H1 (cell line): Measurements from ENCODE around the gene GABRP. TPM values are rescaled to one million over a fixed set of nuclear protein-coding genes. Genes with fewer than 3 reads are reported as not detected.

Experiments
- CTCF ChIA-PET: fragments of 300-600 bp; sonication (Branson Sonifier 250); formaldehyde crosslinking; loops from one replicate; lab custom pipeline; 2021; ENCODE audit not compliant: partially characterized antibody; lab: Charles Lee
- POLR2A ChIA-PET: fragments of 300-600 bp; sonication (Branson Sonifier 250); formaldehyde crosslinking; loops from one replicate; lab custom pipeline; 2021; ENCODE audit warnings: inconsistent platforms; ENCODE audit not compliant: partially characterized antibody; lab: Charles Lee
- DNase-seq, 2 experiments: peaks; one replicate each; pipeline versions ENCODE4 v3.0.0 to v3.0.0-alpha.2; 2010 to 2022; ENCODE audit warnings: low spot score in 2 of 2, low read depth in 1 of 2, mixed read lengths in 1 of 2
- FAIRE-seq: peaks from 2 replicates; lab custom pipeline; 2011; peaks lifted over from hg19 to GRCh38; lab: Jason Lieb, UNC
- H2AFZ ChIP-seq: 2 replicates; pipeline ENCODE4 v1.8.1; 2012; ENCODE audit warnings: low read length, inconsistent platforms
- H2AK5ac ChIP-seq: 2 replicates; pipeline ENCODE4 v1.6.1; 2013; ENCODE audit warnings: low read depth, low read length
- H2BK120ac ChIP-seq: replicated peaks from 2 replicates; pipeline ENCODE3; 2013; ENCODE audit warnings: low read depth, low read length, inconsistent platforms
- H2BK12ac ChIP-seq: 2 replicates; pipeline ENCODE4 v1.6.1; 2013; ENCODE audit warnings: low read depth, low read length
- H2BK15ac ChIP-seq: 2 replicates; pipeline ENCODE4 v1.6.1; 2013; ENCODE audit warnings: low read length
- H2BK20ac ChIP-seq: 2 replicates; pipeline ENCODE4 v1.6.1; 2013; ENCODE audit warnings: low read length
- H2BK5ac ChIP-seq: 2 replicates; pipeline ENCODE4 v1.6.1; 2013; ENCODE audit warnings: low read depth, low read length
- H3K14ac ChIP-seq: 2 replicates; pipeline ENCODE4 v1.6.1; 2013; ENCODE audit warnings: inconsistent platforms; ENCODE audit not compliant: insufficient read length
- H3K18ac ChIP-seq: 2 replicates; pipeline ENCODE4 v1.6.1; 2013; ENCODE audit warnings: low read length; ENCODE audit errors: extremely low read depth
- H3K23ac ChIP-seq: 2 replicates; pipeline ENCODE4 v1.6.1; 2013; ENCODE audit warnings: inconsistent platforms; ENCODE audit not compliant: insufficient read length
- H3K23me2 ChIP-seq: 2 replicates; pipeline ENCODE4 v1.6.1; 2013; ENCODE audit warnings: low read depth, low read length
- H3K27ac ChIP-seq: 2 replicates; pipeline ENCODE4 v1.6.1; 2011; ENCODE audit warnings: low read depth, low read length, inconsistent platforms
- H3K27me3 ChIP-seq, 4 experiments: replicated peaks in 1 of 4; 1 replicate in 1 of 4; 2 replicates in 3 of 4; pipeline versions ENCODE4 v1.6.1 to v1.8.1; 2011 to 2013; ENCODE audit warnings: low read length in 3 of 4, mild to moderate bottlenecking in 3 of 4, inconsistent platforms in 2 of 4, mixed read lengths in 2 of 4, moderate library complexity in 1 of 4; ENCODE audit not compliant: control insufficient read depth in 3 of 4, insufficient read depth in 3 of 4; ENCODE audit errors: extremely low read depth in 1 of 4
- H3K36me3 ChIP-seq, 4 experiments: 2 replicates each; pipeline versions ENCODE4 v1.6.1 to v1.8.1; 2011 to 2013; ENCODE audit warnings: mild to moderate bottlenecking in 4 of 4, low read length in 3 of 4, moderate library complexity in 2 of 4, control low read depth in 1 of 4, inconsistent platforms in 1 of 4; ENCODE audit not compliant: insufficient read depth in 4 of 4, control insufficient read depth in 2 of 4
- H3K4ac ChIP-seq: replicated peaks from 2 replicates; pipeline ENCODE3; 2013; ENCODE audit warnings: low read length, low read depth, mixed read lengths, inconsistent platforms; ENCODE audit not compliant: insufficient read length
- H3K4me1 ChIP-seq, 4 experiments: replicated peaks in 1 of 4; 1 replicate in 1 of 4; 2 replicates in 3 of 4; pipeline versions ENCODE4 v1.6.1 to v1.8.1; 2011 to 2013; ENCODE audit warnings: low read length in 3 of 4, inconsistent platforms in 2 of 4, mixed read lengths in 1 of 4; ENCODE audit not compliant: insufficient read depth in 4 of 4, control insufficient read depth in 3 of 4
- H3K4me2 ChIP-seq, 2 experiments: 2 replicates each; pipeline versions ENCODE4 v1.6.1 to v1.8.1; 2011 to 2013; ENCODE audit warnings: low read depth in 2 of 2, low read length in 2 of 2, control low read depth in 1 of 2, inconsistent platforms in 1 of 2, mild to moderate bottlenecking in 1 of 2; ENCODE audit not compliant: insufficient read depth in 1 of 2
- H3K4me3 ChIP-seq, 4 experiments: fragments of 200-600, 300-600 bp in 1 of 4; sonication (generic), shearing (Covaris generic), sonication (Bioruptor Twin) in 1 of 4; 2 replicates each; pipeline versions ENCODE4 v1.5.1 to v1.8.1; 2011 to 2016; ENCODE audit warnings: low read length in 4 of 4, low read depth in 3 of 4, control low read depth in 2 of 4, inconsistent platforms in 2 of 4, mild to moderate bottlenecking in 2 of 4, mixed read lengths in 1 of 4, moderate library complexity in 1 of 4; ENCODE audit not compliant: insufficient read depth in 2 of 4; ENCODE audit errors: extremely low read depth in 1 of 4
- H3K56ac ChIP-seq: replicated peaks from 2 replicates; pipeline ENCODE3; 2013; ENCODE audit warnings: low read depth, mild to moderate bottlenecking, mixed read lengths, low read length, inconsistent platforms; ENCODE audit not compliant: insufficient read length
- H3K79me1 ChIP-seq: 2 replicates; pipeline ENCODE4 v1.6.1; 2013; ENCODE audit warnings: low read depth, low read length, control low read depth
- H3K79me2 ChIP-seq, 2 experiments: 2 replicates each; pipeline versions ENCODE4 v1.6.1 to v1.8.1; 2012 to 2013; ENCODE audit warnings: low read length in 2 of 2, mild to moderate bottlenecking in 2 of 2, inconsistent platforms in 1 of 2; ENCODE audit not compliant: insufficient read depth in 2 of 2, control insufficient read depth in 1 of 2
- H3K9ac ChIP-seq, 4 experiments: replicated peaks in 1 of 4; 1 replicate in 1 of 4; 2 replicates in 3 of 4; pipeline versions ENCODE4 v1.6.1 to v1.8.1; 2011 to 2013; ENCODE audit warnings: low read depth in 3 of 4, low read length in 3 of 4, control low read depth in 2 of 4, mild to moderate bottlenecking in 2 of 4, moderate library complexity in 2 of 4, inconsistent platforms in 1 of 4; ENCODE audit errors: extremely low read depth in 1 of 4
- H3K9me3 ChIP-seq, 2 experiments: 2 replicates each; pipeline versions ENCODE4 v1.6.1 to v1.8.1; 2012 to 2013; ENCODE audit warnings: mild to moderate bottlenecking in 2 of 2, moderate library complexity in 2 of 2, control low read depth in 1 of 2, inconsistent platforms in 1 of 2, low read depth in 1 of 2, low read length in 1 of 2, mixed read lengths in 1 of 2; ENCODE audit not compliant: insufficient read depth in 2 of 2
- H4K20me1 ChIP-seq, 2 experiments: replicated peaks in 1 of 2; 2 replicates each; pipeline versions ENCODE3 to v1.8.1; 2011 to 2013; ENCODE audit warnings: inconsistent platforms in 2 of 2, low read length in 2 of 2, mild to moderate bottlenecking in 1 of 2; ENCODE audit not compliant: insufficient read depth in 2 of 2, control insufficient read depth in 1 of 2
- H4K5ac ChIP-seq: 2 replicates; pipeline ENCODE4 v1.6.1; 2013; ENCODE audit warnings: low read length, low read depth, mixed read lengths, inconsistent platforms; ENCODE audit not compliant: insufficient read length
- H4K8ac ChIP-seq: 2 replicates; pipeline ENCODE4 v1.8.0; 2013; ENCODE audit warnings: mild to moderate bottlenecking, moderate library complexity, low read length, inconsistent platforms; ENCODE audit not compliant: insufficient read depth; ENCODE audit errors: extremely low read depth
- H4K91ac ChIP-seq: replicated peaks from 2 replicates; pipeline ENCODE3; 2013; ENCODE audit warnings: low read length, mixed read lengths, inconsistent platforms; ENCODE audit not compliant: insufficient read length
- EZH2 ChIP-seq: fragments of 200-600 bp; sonication (generic); IDR thresholded peaks from 2 replicates; pipeline ENCODE4 v1.7.1; 2012; ENCODE audit warnings: low read depth, mild to moderate bottlenecking, moderate library complexity, low read length, inconsistent platforms; ENCODE audit not compliant: severe bottlenecking
- KDM1A ChIP-seq: fragments of 200-600, 300-600 bp; sonication (generic); IDR thresholded peaks from 2 replicates; pipeline ENCODE4 v1.7.1; 2016; ENCODE audit warnings: mild to moderate bottlenecking, low read length, borderline replicate concordance
- PHF8 ChIP-seq: fragments of 200-600 bp; sonication (generic); conservative IDR thresholded peaks from 2 replicates; pipeline ENCODE4 v1.7.1; 2012; ENCODE audit warnings: low read depth, mild to moderate bottlenecking, inconsistent platforms, low read length, moderate library complexity
- WGBS, 2 experiments: shearing (Covaris generic) in 1 of 2; methylation state at CpG; one replicate each; pipeline versions ENCODE4 v1.1.6 to v1.1.7; 2013 to 2015; ENCODE audit warnings: low lambda C conversion rate in 2 of 2, mixed read lengths in 2 of 2, inconsistent platforms in 1 of 2, low coverage in 1 of 2, missing lambda C conversion rate in 1 of 2; ENCODE audit not compliant: insufficient replicate concordance in 2 of 2, insufficient coverage in 1 of 2, insufficient read length in 1 of 2; ENCODE audit errors: extremely low coverage in 1 of 2, missing lambda C conversion rate in 1 of 2; 5-methylcytosine and 5-hydroxymethylcytosine counted together
- polyA plus RNA-seq, 7 experiments: library from polyadenylated mRNA; depleted of rRNA in 3 of 7; stranded (reverse) in 5 of 7; unstranded in 2 of 7; fragments of >200 nt in 5 of 7; fragments of 200-250 nt in 2 of 7; gene quantifications; 1 replicate in 5 of 7; 2 replicates in 1 of 7; 4 replicates in 1 of 7; pipeline versions ENCODE4 v1.2.1 to v1.2.3, GENCODE V29; 2011 to 2013; ENCODE audit warnings: missing spikeins in 2 of 7, mixed read lengths in 2 of 7
- total RNA-seq: library from RNA; stranded (reverse); fragmentation: NEBNext Ultra II Directional; extraction: Animal tissue kit (Norgen Biotek cat#: 25700); gene quantifications from 2 replicates; pipeline ENCODE4 v1.2.1, GENCODE V29; 2021

GABRP gene
- total and polyA plus RNA-seq, 2 of the 8 experiments (the other 6 are each of a cell fraction or from before 2014, with no cell fraction given), result 3.7 to 4.0 TPM

GRCh38 chr5:170826117-170826516 is 42.6 kb downstream of the GABRP start:
- H3K4ac ChIP-seq, result no peak overlapping the region
- no peak overlapping the region for H3K4me2 ChIP-seq
- DNase-seq (no peak), FAIRE-seq (no peak)
- no peak overlapping the region for H2BK12ac ChIP-seq
- no peak overlapping the region for H3K27ac ChIP-seq
- H3K4me3 ChIP-seq, result no peak overlapping the region
- no peaks in the 10 kb centered on the region for H3K4me1 ChIP-seq
- 76% methylated on average over 2 of the region's 2 CpGs; no CpG with 5 or more reads in 1 of the 2 experiments for WGBS, 2 experiments
- H4K20me1 ChIP-seq, result no peaks in the 10 kb centered on the region
- no peak overlapping the region for H4K91ac ChIP-seq
- H3K56ac ChIP-seq, result no peak overlapping the region
- no peak overlapping the region for H2BK20ac ChIP-seq
- ChIA-PET CTCF (interaction anchor here (0.9 to 1.4 kb wide), 2 partner anchors 34 to 75 kb away, joined by 3 to 4 read pairs; no protein-coding TSS in a partner anchor), POLR2A (interaction anchor here (1.0 kb wide), 1 partner anchor 75 kb away, joined by 3 read pairs; no protein-coding TSS in a partner anchor)
- H2AK5ac ChIP-seq, result no peak overlapping the region
- H3K27me3 ChIP-seq, result no peaks in the 10 kb centered on the region
- no peak overlapping the region for H3K18ac ChIP-seq
- H4K8ac ChIP-seq, result no peak overlapping the region
- H2BK5ac ChIP-seq, result no peak overlapping the region
- no peak overlapping the region for H2BK120ac ChIP-seq
- H3K9me3 ChIP-seq, result peaks cover 13 to 18% of the 10 kb centered on the region in 2 experiments; a peak in 3 of 4 replicates
- no peak overlapping the region for H2BK15ac ChIP-seq
- H3K23me2 ChIP-seq, result no peaks in the 10 kb centered on the region
- H3K79me2 ChIP-seq, result no peaks in the 10 kb centered on the region
- no peak overlapping the region for H3K23ac ChIP-seq
- H3K79me1 ChIP-seq, result no peaks in the 10 kb centered on the region
- H3K9ac ChIP-seq, result no peak overlapping the region
- H4K5ac ChIP-seq, result no peak overlapping the region
- TF ChIP-seq PHF8 (no peak), KDM1A (peak; percentile 78; the same call in 1 of the 2 replicates), EZH2 (no peak)
- no peak overlapping the region for H2AFZ ChIP-seq
- H3K36me3 ChIP-seq, result no peaks in the 10 kb centered on the region
- H3K14ac ChIP-seq, result no peak overlapping the region
